NCI-H510A treated with DMSO at 0.1 percent for 48 hours (cell line): ENCODE measurements around the gene PLA2G4D.

Source experiments
- DNase-seq: peaks from one replicate; lab custom pipeline; 2025; lab: John Stamatoyannopoulos, UW

The PLA2G4D gene

GRCh38 chr15:42090781-42091180 lies 3.6 kb downstream of the PLA2G4D start:
- no peak for DNase-seq

- DNase-seq: no peak
Observed at GRCh38 chr15:42090370-42090769, 4.0 kb downstream of the PLA2G4D start.

GRCh38 chr15:42089942-42090341 lies 4.4 kb downstream of the PLA2G4D start:
- no peak for DNase-seq

- peak; percentile 64 for DNase-seq
Observed at GRCh38 chr15:42088801-42089640, 5.3 kb downstream of the PLA2G4D start.

GRCh38 chr15:42087926-42088800 lies 6.2 kb downstream of the PLA2G4D start:
- no peak for DNase-seq

GRCh38 chr15:42087460-42087859 lies 6.9 kb downstream of the PLA2G4D start:
- no peak for DNase-seq

- no peak for DNase-seq
Observed at GRCh38 chr15:42085721-42086120, 8.6 kb downstream of the PLA2G4D start.

GRCh38 chr15:42085236-42085605 lies 9.1 kb downstream of the PLA2G4D start:
- DNase-seq: no peak

GRCh38 chr15:42084465-42085235 lies 9.7 kb downstream of the PLA2G4D start:
- DNase-seq: peak; percentile 51

GRCh38 chr15:42083916-42084315 lies 10.4 kb downstream of the PLA2G4D start:
- no peak for DNase-seq

GRCh38 chr15:42083605-42083908 lies 10.8 kb downstream of the PLA2G4D start:
- no peak for DNase-seq

GRCh38 chr15:42082823-42083604 lies 11.3 kb downstream of the PLA2G4D start:
- DNase-seq: no peak

GRCh38 chr15:42082141-42082540 lies 12.2 kb downstream of the PLA2G4D start:
- DNase-seq: no peak

- no peak for DNase-seq
Observed at GRCh38 chr15:42080919-42081830, 13.2 kb downstream of the PLA2G4D start.

GRCh38 chr15:42080186-42080918 lies 14.0 kb downstream of the PLA2G4D start:
- DNase-seq: no peak

GRCh38 chr15:42079401-42079908 lies 14.9 kb downstream of the PLA2G4D start:
- no peak for DNase-seq

- DNase-seq: no peak
Observed at GRCh38 chr15:42078903-42079302, 15.5 kb downstream of the PLA2G4D start.

- no peak for DNase-seq
Observed at GRCh38 chr15:42077689-42078088, 16.7 kb downstream of the PLA2G4D start.

GRCh38 chr15:42073418-42073817 lies 20.9 kb downstream of the PLA2G4D start:
- no peak for DNase-seq
